ENCODE results near the gene SCUBE3.

SCUBE3 gene

DNA sequence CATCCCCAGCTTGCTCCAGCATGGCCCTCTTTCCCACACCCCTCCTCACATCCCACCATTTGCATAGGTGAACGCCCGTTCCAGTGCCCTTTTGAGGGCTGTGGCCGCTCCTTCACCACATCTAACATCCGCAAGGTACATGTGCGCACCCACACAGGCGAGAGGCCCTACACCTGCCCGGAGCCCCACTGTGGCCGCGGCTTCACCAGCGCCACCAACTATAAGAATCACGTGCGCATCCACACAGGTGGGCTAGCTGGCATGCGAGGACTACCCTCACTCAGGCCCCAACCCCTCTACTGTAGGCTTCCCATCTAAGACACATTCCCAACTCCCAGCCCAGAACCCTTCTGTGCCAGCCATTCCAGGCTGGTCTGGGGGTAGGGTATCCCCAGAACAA, 77.7 kb downstream of the SCUBE3 start:
- no peaks in the 10 kb centered on the region for H3K27me3 ChIP-seq (ENCODE audit: insufficient read depth, poor library complexity, severe bottlenecking)
- no peak overlapping the region for H3K4me3 ChIP-seq (replicated peaks; ENCODE audit: insufficient read depth, low read length)
- no peak for DNase-seq (ENCODE audit: low read depth in 1 of 2, low spot score in 1 of 2)
- no peak overlapping the region for H3K27ac ChIP-seq (replicated peaks)
- TF ChIP-seq, protein P1, sequence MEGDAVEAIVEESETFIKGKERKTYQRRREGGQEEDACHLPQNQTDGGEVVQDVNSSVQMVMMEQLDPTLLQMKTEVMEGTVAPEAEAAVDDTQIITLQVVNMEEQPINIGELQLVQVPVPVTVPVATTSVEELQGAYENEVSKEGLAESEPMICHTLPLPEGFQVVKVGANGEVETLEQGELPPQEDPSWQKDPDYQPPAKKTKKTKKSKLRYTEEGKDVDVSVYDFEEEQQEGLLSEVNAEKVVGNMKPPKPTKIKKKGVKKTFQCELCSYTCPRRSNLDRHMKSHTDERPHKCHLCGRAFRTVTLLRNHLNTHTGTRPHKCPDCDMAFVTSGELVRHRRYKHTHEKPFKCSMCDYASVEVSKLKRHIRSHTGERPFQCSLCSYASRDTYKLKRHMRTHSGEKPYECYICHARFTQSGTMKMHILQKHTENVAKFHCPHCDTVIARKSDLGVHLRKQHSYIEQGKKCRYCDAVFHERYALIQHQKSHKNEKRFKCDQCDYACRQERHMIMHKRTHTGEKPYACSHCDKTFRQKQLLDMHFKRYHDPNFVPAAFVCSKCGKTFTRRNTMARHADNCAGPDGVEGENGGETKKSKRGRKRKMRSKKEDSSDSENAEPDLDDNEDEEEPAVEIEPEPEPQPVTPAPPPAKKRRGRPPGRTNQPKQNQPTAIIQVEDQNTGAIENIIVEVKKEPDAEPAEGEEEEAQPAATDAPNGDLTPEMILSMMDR (IDR thresholded peaks at IDR 0.05; ENCODE audit: insufficient read depth, low read length) = no peak
- TF ChIP-seq, protein P2, sequence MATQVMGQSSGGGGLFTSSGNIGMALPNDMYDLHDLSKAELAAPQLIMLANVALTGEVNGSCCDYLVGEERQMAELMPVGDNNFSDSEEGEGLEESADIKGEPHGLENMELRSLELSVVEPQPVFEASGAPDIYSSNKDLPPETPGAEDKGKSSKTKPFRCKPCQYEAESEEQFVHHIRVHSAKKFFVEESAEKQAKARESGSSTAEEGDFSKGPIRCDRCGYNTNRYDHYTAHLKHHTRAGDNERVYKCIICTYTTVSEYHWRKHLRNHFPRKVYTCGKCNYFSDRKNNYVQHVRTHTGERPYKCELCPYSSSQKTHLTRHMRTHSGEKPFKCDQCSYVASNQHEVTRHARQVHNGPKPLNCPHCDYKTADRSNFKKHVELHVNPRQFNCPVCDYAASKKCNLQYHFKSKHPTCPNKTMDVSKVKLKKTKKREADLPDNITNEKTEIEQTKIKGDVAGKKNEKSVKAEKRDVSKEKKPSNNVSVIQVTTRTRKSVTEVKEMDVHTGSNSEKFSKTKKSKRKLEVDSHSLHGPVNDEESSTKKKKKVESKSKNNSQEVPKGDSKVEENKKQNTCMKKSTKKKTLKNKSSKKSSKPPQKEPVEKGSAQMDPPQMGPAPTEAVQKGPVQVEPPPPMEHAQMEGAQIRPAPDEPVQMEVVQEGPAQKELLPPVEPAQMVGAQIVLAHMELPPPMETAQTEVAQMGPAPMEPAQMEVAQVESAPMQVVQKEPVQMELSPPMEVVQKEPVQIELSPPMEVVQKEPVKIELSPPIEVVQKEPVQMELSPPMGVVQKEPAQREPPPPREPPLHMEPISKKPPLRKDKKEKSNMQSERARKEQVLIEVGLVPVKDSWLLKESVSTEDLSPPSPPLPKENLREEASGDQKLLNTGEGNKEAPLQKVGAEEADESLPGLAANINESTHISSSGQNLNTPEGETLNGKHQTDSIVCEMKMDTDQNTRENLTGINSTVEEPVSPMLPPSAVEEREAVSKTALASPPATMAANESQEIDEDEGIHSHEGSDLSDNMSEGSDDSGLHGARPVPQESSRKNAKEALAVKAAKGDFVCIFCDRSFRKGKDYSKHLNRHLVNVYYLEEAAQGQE (IDR thresholded peaks at IDR 0.05; ENCODE audit: insufficient replicate concordance, low read depth) = no peak
- no peak for TF ChIP-seq SPI1 (IDR thresholded peaks at IDR 0.05; ENCODE audit: borderline replicate concordance, low read depth)
- no peak for TF ChIP-seq GABPA (IDR thresholded peaks at IDR 0.05; ENCODE audit: low read depth)
- no peak for TF ChIP-seq POLR2AphosphoS5 (IDR thresholded peaks at IDR 0.05; ENCODE audit: low read depth)

DNA sequence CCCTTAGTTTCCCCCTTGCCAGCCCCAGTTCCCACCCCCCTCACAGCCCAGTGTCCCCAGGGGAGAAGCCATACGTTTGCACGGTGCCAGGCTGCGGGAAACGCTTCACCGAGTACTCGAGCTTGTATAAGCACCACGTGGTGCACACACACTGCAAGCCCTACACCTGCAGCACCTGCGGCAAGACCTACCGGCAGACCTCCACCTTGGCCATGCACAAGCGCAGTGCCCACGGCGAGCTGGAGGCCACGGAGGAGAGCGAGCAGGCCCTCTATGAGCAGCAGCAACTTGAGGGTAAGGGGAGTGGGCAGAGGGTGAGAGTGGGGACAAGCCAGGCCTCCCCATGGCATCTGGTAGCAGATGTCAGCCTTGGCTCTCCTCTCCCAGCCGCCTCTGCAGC, 78.7 kb downstream of the SCUBE3 start:
- Histone ChIP-seq H3K27ac (replicated peaks) (no peak overlapping the region), H3K4me3 (replicated peaks; ENCODE audit: insufficient read depth, low read length) (no peak overlapping the region), H3K27me3 (ENCODE audit: insufficient read depth, poor library complexity, severe bottlenecking) (no peaks in the 10 kb centered on the region)
- no peak for TF ChIP-seq POLR2AphosphoS5 (IDR thresholded peaks at IDR 0.05; ENCODE audit: low read depth)
- TF ChIP-seq SPI1 (IDR thresholded peaks at IDR 0.05; ENCODE audit: borderline replicate concordance, low read depth) = no peak
- TF ChIP-seq, protein P2 (IDR thresholded peaks at IDR 0.05; ENCODE audit: insufficient replicate concordance, low read depth) = no peak
- TF ChIP-seq, protein P1 (IDR thresholded peaks at IDR 0.05; ENCODE audit: insufficient read depth, low read length) = no peak
- TF ChIP-seq GABPA (IDR thresholded peaks at IDR 0.05; ENCODE audit: low read depth) = no peak
- no peak for DNase-seq (ENCODE audit: low read depth in 1 of 2, low spot score in 1 of 2)

DNA sequence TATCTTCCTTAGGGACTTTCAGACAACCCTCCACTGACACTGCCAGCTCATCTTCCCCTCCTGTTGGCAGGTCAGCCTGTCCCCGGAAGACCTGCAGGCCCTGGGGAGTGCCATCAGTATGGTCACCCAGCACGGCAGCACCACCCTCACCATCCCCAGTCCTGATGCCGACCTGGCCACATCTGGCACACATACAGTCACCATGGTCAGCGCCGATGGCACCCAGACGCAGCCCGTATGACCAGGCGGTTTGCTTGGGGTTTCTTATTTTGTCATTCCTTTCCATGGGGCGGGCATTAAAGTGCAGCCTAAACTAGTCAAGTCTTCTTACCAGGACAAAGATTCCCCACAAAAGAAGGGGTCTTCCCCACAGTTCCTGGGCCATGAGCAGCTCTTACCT, 79.9 kb downstream of the SCUBE3 start:
- TF ChIP-seq, protein P2 (IDR thresholded peaks at IDR 0.05; ENCODE audit: insufficient replicate concordance, low read depth) = no peak
- TF ChIP-seq POLR2AphosphoS5 (IDR thresholded peaks at IDR 0.05; ENCODE audit: low read depth) (no peak), SPI1 (IDR thresholded peaks at IDR 0.05; ENCODE audit: borderline replicate concordance, low read depth) (no peak), GABPA (IDR thresholded peaks at IDR 0.05; ENCODE audit: low read depth) (no peak)
- TF ChIP-seq, protein P1 (IDR thresholded peaks at IDR 0.05; ENCODE audit: insufficient read depth, low read length) = no peak
- Histone ChIP-seq H3K27ac (replicated peaks) (no peak overlapping the region), H3K4me3 (replicated peaks; ENCODE audit: insufficient read depth, low read length) (no peak overlapping the region), H3K27me3 (ENCODE audit: insufficient read depth, poor library complexity, severe bottlenecking) (no peaks in the 10 kb centered on the region)
- no peak for DNase-seq (ENCODE audit: low read depth in 1 of 2, low spot score in 1 of 2)

Data from HL-60 (cell line).